Inflammatory macrophage treated with lipopolysaccharide for 1 hour (primary cell): ENCODE data around the gene UXT.
"Not testable (repeated sequence)": the region's sequence is repeated elsewhere in the genome, so short reads cannot be mapped to it uniquely, and the experiment has no call there.

Experiments used
- DNase-seq, 2 donors: peaks; one replicate each; pipeline ENCODE4 v3.0.0-alpha.2; 2020 to 2022

UXT gene

GRCh38 chrX:47612418-47612817 lies 46.6 kb downstream of the UXT start:
- DNase-seq = no peak

GRCh38 chrX:47611926-47612325 lies 47.1 kb downstream of the UXT start:
- no peak for DNase-seq

- no peak for DNase-seq
These were observed 47.5 kb downstream of the UXT start for GRCh38 chrX:47611489-47611888.

GRCh38 chrX:47610511-47610910 lies 48.5 kb downstream of the UXT start:
- peak; percentile 26 to 56 for DNase-seq

GRCh38 chrX:47608130-47608810 lies 50.7 kb downstream of the UXT start:
- DNase-seq = no peak

GRCh38 chrX:47607091-47607490 lies 51.9 kb downstream of the UXT start:
- DNase-seq = no peak

GRCh38 chrX:47605024-47605423 lies 54.0 kb downstream of the UXT start:
- DNase-seq = peak; percentile 53 to 64

- not testable (repeated sequence) for DNase-seq
These were observed 55.9 kb downstream of the UXT start for GRCh38 chrX:47603125-47603524.
